Vagina (tissue), 2 donors: ENCODE results near the gene WWOX. TPM values are rescaled to one million over a fixed set of nuclear protein-coding genes. Genes with fewer than 3 reads are reported as not detected.

Experiments used
- DNase-seq, 2 donors: peaks; one replicate each; pipeline ENCODE4 v3.0.0-alpha.2; 2017; ENCODE audit errors: extremely low spot score in 2 of 2
- H3K27ac ChIP-seq: fragments of 200-600 bp; sonication (generic); one replicate; pipeline ENCODE4 v1.5.1; 2019
- H3K27me3 ChIP-seq: fragments of 200-600 bp; sonication (generic); one replicate; pipeline ENCODE4 v1.5.1; 2019
- H3K36me3 ChIP-seq, 2 donors: fragments of 200-600 bp; sonication (generic); one replicate each; pipeline ENCODE4 v1.5.1; 2017 to 2019
- H3K4me1 ChIP-seq: fragments of 200-600 bp; sonication (generic); one replicate; pipeline ENCODE4 v1.5.1; 2019
- H3K4me3 ChIP-seq, 2 donors: fragments of 200-600 bp; sonication (generic); 1 replicate in 1 of 2; 2 replicates in 1 of 2; pipeline ENCODE4 v1.5.1; 2016 to 2019
- H3K9me3 ChIP-seq: fragments of 200-600 bp; sonication (generic); one replicate; pipeline ENCODE4 v1.5.1; 2019
- POLR2A ChIP-seq, 2 donors: fragments of 450-650 bp; IDR thresholded peaks; one replicate each; pipeline ENCODE4 v1.6.1; 2017; ENCODE audit warnings: antibody characterized with exemption in 2 of 2, mild to moderate bottlenecking in 2 of 2, moderate library complexity in 2 of 2
- POLR2AphosphoS5 ChIP-seq, 2 donors: sonication (generic); formaldehyde crosslinking; IDR thresholded peaks; one replicate each; pipeline ENCODE4 v1.9.0; 2017; ENCODE audit warnings: antibody characterized with exemption in 2 of 2, mild to moderate bottlenecking in 2 of 2, low read depth in 1 of 2; ENCODE audit not compliant: insufficient read depth in 1 of 2
- intact Hi-C: fragments of 100-400 bp; cut with DNase I; formaldehyde crosslinking; loops from one replicate; pipeline ENCODE4 v1.15.1; 2023
- total RNA-seq: library from RNA; depleted of rRNA; stranded (reverse); fragments of >200 nt; gene quantifications from one replicate; pipeline ENCODE4 v1.2.3, GENCODE V29; 2016
- TF ChIP-seq, protein P1 (sequence below), 3 experiments: fragments of 450-650 bp in 2 of 3; fragments of 200-600 bp in 1 of 3; sonication (generic) in 1 of 3; IDR thresholded peaks; one replicate each; pipeline ENCODE4 v1.5.1; 2017 to 2019; ENCODE audit warnings: antibody characterized with exemption in 3 of 3, mild to moderate bottlenecking in 2 of 3, moderate library complexity in 2 of 3

The WWOX gene
- total RNA-seq, 1 donor from 2014 or later, result 33.1 TPM

DNA sequence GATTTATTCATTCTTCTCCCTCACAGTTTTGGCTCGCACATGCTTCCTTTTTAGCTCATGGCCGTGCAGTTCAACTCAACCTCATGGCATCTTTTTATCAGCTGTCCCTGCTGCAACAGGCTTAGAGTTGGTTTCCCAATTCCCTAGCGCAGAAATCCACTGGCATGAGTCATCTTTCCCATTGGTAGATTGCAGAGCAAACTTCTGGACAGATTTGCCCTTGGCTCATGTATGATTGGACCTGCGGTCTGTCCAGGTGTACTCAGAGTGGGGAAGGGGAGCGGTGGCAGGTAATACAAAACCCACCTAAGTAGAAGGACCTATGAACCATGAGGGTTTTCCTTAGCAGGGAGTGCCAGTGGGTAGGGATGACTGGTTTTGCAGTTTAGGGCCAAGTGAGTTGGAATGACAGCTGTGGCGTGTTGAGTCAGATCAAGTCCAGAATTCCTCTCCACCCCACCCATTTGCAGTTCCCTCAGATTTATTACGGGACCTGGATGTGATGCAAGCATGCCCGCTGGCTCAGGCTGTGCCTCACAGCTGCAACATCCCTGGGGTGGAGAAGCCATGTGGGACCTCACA lies 584.7 kb downstream of the WWOX start:
- intact Hi-C loops, result loop anchor here (10.0 kb wide), 2 partner anchors 131 to 911 kb away; no protein-coding TSS in a partner anchor
- H3K36me3 ChIP-seq, result no peaks in the 10 kb centered on the region
- DNase-seq, result peak in 1 of 2 donors; percentile 98

DNA sequence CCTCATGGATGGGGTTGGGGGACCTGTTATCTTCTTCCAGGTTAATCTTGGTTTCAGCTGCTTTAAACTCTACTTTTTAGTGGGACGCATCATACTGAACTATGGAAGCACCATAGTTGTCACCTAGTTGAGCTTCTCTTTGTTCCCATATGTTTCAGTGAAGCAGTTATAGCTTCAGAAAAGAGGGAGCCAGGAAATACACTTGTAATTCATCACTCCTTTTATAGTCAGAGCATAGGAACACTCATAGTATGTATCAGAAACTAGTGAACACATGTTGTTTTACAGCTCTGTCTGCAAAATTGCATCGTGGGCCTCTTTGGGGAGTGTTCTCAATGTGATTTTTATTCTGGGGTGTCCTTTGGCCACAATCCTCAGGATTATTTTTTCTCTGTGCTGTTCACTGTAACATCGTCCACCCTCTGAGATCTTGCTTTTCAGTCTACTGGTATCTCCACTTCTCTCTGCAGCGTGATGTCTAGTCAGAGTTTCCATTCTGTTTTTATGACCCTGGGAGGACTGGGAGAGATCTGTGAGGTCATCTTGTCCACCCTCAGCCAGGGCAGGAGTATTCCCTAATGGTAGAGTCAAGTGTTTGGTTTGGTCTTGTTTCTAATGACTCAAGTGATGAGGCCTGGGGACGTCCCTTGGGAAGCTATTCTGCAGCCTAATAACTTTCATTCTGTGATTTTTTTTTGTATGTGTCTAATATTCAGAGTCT lies 585.4 kb downstream of the WWOX start:
- Histone ChIP-seq H3K36me3 (no peaks in the 10 kb centered on the region), H3K4me1 (peaks cover 40% of the 10 kb centered on the region), H3K4me3 (no peak overlapping the region), H3K9me3 (no peaks in the 10 kb centered on the region), H3K27ac (peak overlapping the region; percentile 57), H3K27me3 (no peaks in the 10 kb centered on the region)
- intact Hi-C loops, result loop anchor here (10.0 kb wide), 2 partner anchors 130 to 910 kb away; no protein-coding TSS in a partner anchor
- peak in 1 of 2 donors; percentile 40 for TF ChIP-seq POLR2AphosphoS5 (IDR thresholded peaks at IDR 0.05; ENCODE audit: insufficient read depth in 1 of 2, low read depth in 1 of 2)
- TF ChIP-seq POLR2A (IDR thresholded peaks at IDR 0.05), result no peak
- TF ChIP-seq, protein P1, sequence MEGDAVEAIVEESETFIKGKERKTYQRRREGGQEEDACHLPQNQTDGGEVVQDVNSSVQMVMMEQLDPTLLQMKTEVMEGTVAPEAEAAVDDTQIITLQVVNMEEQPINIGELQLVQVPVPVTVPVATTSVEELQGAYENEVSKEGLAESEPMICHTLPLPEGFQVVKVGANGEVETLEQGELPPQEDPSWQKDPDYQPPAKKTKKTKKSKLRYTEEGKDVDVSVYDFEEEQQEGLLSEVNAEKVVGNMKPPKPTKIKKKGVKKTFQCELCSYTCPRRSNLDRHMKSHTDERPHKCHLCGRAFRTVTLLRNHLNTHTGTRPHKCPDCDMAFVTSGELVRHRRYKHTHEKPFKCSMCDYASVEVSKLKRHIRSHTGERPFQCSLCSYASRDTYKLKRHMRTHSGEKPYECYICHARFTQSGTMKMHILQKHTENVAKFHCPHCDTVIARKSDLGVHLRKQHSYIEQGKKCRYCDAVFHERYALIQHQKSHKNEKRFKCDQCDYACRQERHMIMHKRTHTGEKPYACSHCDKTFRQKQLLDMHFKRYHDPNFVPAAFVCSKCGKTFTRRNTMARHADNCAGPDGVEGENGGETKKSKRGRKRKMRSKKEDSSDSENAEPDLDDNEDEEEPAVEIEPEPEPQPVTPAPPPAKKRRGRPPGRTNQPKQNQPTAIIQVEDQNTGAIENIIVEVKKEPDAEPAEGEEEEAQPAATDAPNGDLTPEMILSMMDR (IDR thresholded peaks at IDR 0.05), result no peak
- DNase-seq, result peak in 1 of 2 donors; percentile 95

More for the DNA sequence above, 584.7 kb downstream of the WWOX start:
- Histone ChIP-seq H3K4me1 (peaks cover 37% of the 10 kb centered on the region), H3K4me3 (no peak overlapping the region), H3K9me3 (no peaks in the 10 kb centered on the region), H3K27me3 (no peaks in the 10 kb centered on the region), H3K27ac (peak overlapping the region; percentile 57)
- TF ChIP-seq POLR2AphosphoS5 (IDR thresholded peaks at IDR 0.05; ENCODE audit: insufficient read depth in 1 of 2, low read depth in 1 of 2), result peak; percentile 68 to 76
- no peak for TF ChIP-seq POLR2A (IDR thresholded peaks at IDR 0.05)

DNA sequence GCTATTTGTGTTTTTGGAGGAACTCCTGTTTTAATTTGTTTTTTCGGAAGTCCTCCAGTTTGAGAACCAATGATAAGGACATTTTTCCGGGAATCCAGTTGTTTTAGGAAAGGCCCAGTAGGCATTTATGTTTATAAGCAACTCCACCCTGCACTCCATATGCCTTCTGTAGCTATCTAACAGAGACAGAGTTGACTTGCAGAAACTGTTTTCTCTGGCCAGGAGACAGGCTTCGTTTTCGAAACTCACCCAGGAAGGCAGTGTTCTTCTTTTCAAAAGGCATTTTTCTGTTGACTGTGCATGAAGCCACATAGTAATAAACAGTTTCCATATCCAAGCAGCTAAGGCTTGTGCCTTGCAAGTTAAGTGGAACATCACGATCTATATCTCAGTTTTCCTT lies 587.1 kb downstream of the WWOX start:
- H3K27me3 ChIP-seq, result no peaks in the 10 kb centered on the region
- no peaks in the 10 kb centered on the region for H3K9me3 ChIP-seq
- no peak for TF ChIP-seq POLR2A (IDR thresholded peaks at IDR 0.05)
- TF ChIP-seq POLR2AphosphoS5 (IDR thresholded peaks at IDR 0.05; ENCODE audit: insufficient read depth in 1 of 2, low read depth in 1 of 2), result no peak
- TF ChIP-seq, protein P1 (IDR thresholded peaks at IDR 0.05), result no peak
- no peak for DNase-seq
- intact Hi-C loops, result loop anchor here (10.0 kb wide), 2 partner anchors 128 to 908 kb away; no protein-coding TSS in a partner anchor
- no peak overlapping the region for H3K4me3 ChIP-seq
- peaks cover 41% of the 10 kb centered on the region for H3K4me1 ChIP-seq
- H3K27ac ChIP-seq, result peak overlapping the region; percentile 59
- H3K36me3 ChIP-seq, result no peaks in the 10 kb centered on the region

DNA sequence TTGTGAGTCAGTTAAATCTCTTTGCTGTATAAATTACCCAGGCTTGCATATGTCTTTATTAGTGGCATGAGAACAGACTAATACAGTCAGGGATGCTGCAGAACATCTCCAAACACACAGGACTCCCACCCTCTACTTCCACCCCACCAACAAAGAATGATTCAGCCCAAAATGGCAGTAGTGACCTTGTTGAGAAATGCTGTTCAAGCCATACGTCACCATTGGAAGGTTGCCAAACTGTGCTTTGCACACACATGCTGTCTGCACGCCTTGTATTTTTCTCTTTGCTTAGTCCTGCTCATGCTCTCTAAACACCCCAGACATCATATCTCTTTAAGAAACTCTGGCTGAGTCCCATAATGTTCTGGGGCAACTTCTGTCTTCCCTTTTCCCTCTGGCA lies 589.6 kb downstream of the WWOX start:
- H3K9me3 ChIP-seq, result no peaks in the 10 kb centered on the region
- H3K27ac ChIP-seq, result no peak overlapping the region
- H3K4me1 ChIP-seq, result peaks cover 39% of the 10 kb centered on the region
- H3K36me3 ChIP-seq, result no peaks in the 10 kb centered on the region
- H3K27me3 ChIP-seq, result no peaks in the 10 kb centered on the region
- TF ChIP-seq POLR2A (IDR thresholded peaks at IDR 0.05) (no peak), POLR2AphosphoS5 (IDR thresholded peaks at IDR 0.05; ENCODE audit: insufficient read depth in 1 of 2, low read depth in 1 of 2) (no peak)
- TF ChIP-seq, protein P1 (IDR thresholded peaks at IDR 0.05), result no peak
- no peak overlapping the region for H3K4me3 ChIP-seq
- intact Hi-C loops, result loop anchor here (10.0 kb wide), 2 partner anchors 126 to 906 kb away; no protein-coding TSS in a partner anchor
- no peak for DNase-seq

DNA sequence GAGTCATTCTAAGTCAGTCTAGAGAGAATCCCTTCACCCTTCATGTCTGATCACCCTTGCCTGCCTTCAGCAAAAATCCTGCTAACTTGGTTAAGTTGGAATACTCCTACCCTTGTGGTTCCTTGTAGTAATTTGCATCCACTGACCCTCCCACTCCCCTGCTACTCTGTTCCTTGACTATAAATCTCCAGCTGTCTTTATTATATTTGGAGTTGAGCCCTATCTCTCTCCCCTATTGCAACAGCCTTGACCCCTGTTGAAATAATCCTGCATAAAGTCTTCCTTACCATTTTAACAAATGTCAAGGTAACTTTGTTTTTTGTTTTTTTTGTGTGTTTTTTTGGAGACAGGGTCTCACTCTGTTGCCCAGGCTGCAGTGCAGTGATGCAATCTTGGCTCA lies 590.1 kb downstream of the WWOX start:
- TF ChIP-seq POLR2AphosphoS5 (IDR thresholded peaks at IDR 0.05; ENCODE audit: insufficient read depth in 1 of 2, low read depth in 1 of 2), result no peak
- TF ChIP-seq, protein P1 (IDR thresholded peaks at IDR 0.05), result no peak
- H3K27ac ChIP-seq, result no peak overlapping the region
- intact Hi-C loops, result loop anchor here (10.0 kb wide), 2 partner anchors 125 to 905 kb away; no protein-coding TSS in a partner anchor

More for the DNA sequence above, 590.1 kb downstream of the WWOX start:
- H3K4me3 ChIP-seq, result no peak overlapping the region
- no peaks in the 10 kb centered on the region for H3K36me3 ChIP-seq
- DNase-seq, result no peak
- H3K4me1 ChIP-seq, result peaks cover 34% of the 10 kb centered on the region
- no peaks in the 10 kb centered on the region for H3K9me3 ChIP-seq
- H3K27me3 ChIP-seq, result no peaks in the 10 kb centered on the region
